ENCODE results near the gene TCF4. TPM values are rescaled to one million over a fixed set of nuclear protein-coding genes. Genes with fewer than 3 reads are reported as not detected.

Gene TCF4
- polyA plus RNA-seq, 1 experiment: 47.3 TPM

GRCh38 chr18:55444536-55444935, 143.5 kb downstream of the TCF4 start:
- H3K27me3 ChIP-seq (ENCODE audit: control insufficient read depth, insufficient read depth, low read length): no peaks in the 10 kb centered on the region
- DNase-seq (ENCODE audit: low read depth, low spot score): no peak
- CTCF ChIA-PET: no interaction called here

DNA sequence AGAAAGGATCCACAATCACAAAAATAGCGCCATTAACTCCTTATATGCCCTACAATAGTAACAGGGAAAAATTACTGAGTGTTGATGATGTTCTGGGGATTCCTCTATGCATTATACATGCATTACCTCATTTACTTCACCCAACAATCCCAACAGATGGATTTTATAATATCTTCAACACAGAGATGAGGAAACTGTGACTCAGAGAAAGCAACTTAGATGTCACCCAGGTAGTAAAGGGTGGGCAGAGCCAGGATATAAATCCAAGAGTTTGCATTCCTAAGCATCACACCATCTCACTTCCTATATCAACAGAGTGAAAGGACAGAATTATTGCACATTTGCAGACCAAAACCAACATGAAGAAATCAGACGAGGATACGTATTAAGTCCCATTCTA, 144.2 kb downstream of the TCF4 start:
- Histone ChIP-seq H3K9me3 (ENCODE audit: control insufficient read depth, insufficient read depth, low read length) (peaks cover 6% of the 10 kb centered on the region; the same call in 1 of the 2 replicates), H3K27ac (ENCODE audit: low read depth, low read length) (no peak overlapping the region), H3K27me3 (ENCODE audit: control insufficient read depth, insufficient read depth, low read length) (no peaks in the 10 kb centered on the region), H3K4me3 (ENCODE audit: low read depth, low read length) (no peak overlapping the region)
- no peak for DNase-seq (ENCODE audit: low read depth, low spot score)
- CTCF ChIA-PET: interaction anchor here (2.1 kb wide), 1 partner anchor 28 kb away, joined by 9 read pairs; no protein-coding TSS in a partner anchor
- no peak for TF ChIP-seq CTCF (IDR thresholded peaks at IDR 0.05; ENCODE audit: low read depth, low read length)
- POLR2A ChIA-PET: no interaction called here

More at GRCh38 chr18:55444536-55444935, 143.5 kb downstream of the TCF4 start:
- Histone ChIP-seq H3K4me3 (ENCODE audit: low read depth, low read length) (no peak overlapping the region), H3K9me3 (ENCODE audit: control insufficient read depth, insufficient read depth, low read length) (peaks cover 6% of the 10 kb centered on the region; the same call in 1 of the 2 replicates), H3K27ac (ENCODE audit: low read depth, low read length) (no peak overlapping the region)
- no peak for TF ChIP-seq CTCF (IDR thresholded peaks at IDR 0.05; ENCODE audit: low read depth, low read length)
- POLR2A ChIA-PET: no interaction called here

- DNase-seq (ENCODE audit: low read depth, low spot score): no peak
- POLR2A ChIA-PET: no interaction called here
- CTCF ChIA-PET: interaction anchor here (1.3 to 2.1 kb wide), 2 partner anchors 27 to 99 kb away, joined by 4 to 9 read pairs; no protein-coding TSS in a partner anchor
- Histone ChIP-seq H3K9me3 (ENCODE audit: control insufficient read depth, insufficient read depth, low read length) (peaks cover 6% of the 10 kb centered on the region; the same call in 1 of the 2 replicates), H3K4me3 (ENCODE audit: low read depth, low read length) (no peak overlapping the region), H3K27me3 (ENCODE audit: control insufficient read depth, insufficient read depth, low read length) (no peaks in the 10 kb centered on the region), H3K27ac (ENCODE audit: low read depth, low read length) (no peak overlapping the region)
- TF ChIP-seq CTCF (IDR thresholded peaks at IDR 0.05; ENCODE audit: low read depth, low read length): no peak
Observed at GRCh38 chr18:55442561-55442960, 145.4 kb downstream of the TCF4 start.

- DNase-seq (ENCODE audit: low read depth, low spot score): no peak
- POLR2A ChIA-PET: interaction anchor here (1.1 kb wide), 1 partner anchor 119 kb away, joined by 7 read pairs; no protein-coding TSS in a partner anchor
- Histone ChIP-seq H3K9me3 (ENCODE audit: control insufficient read depth, insufficient read depth, low read length) (peaks cover 4% of the 10 kb centered on the region; the same call in 1 of the 2 replicates), H3K27me3 (ENCODE audit: control insufficient read depth, insufficient read depth, low read length) (no peaks in the 10 kb centered on the region), H3K4me3 (ENCODE audit: low read depth, low read length) (no peak overlapping the region), H3K27ac (ENCODE audit: low read depth, low read length) (no peak overlapping the region)
- TF ChIP-seq CTCF (IDR thresholded peaks at IDR 0.05; ENCODE audit: low read depth, low read length): no peak
- CTCF ChIA-PET: interaction anchor here (0.7 kb wide), 1 partner anchor 69 kb away, joined by 3 read pairs; no protein-coding TSS in a partner anchor
Observed at GRCh38 chr18:55440988-55441387, 147.0 kb downstream of the TCF4 start.

DNA sequence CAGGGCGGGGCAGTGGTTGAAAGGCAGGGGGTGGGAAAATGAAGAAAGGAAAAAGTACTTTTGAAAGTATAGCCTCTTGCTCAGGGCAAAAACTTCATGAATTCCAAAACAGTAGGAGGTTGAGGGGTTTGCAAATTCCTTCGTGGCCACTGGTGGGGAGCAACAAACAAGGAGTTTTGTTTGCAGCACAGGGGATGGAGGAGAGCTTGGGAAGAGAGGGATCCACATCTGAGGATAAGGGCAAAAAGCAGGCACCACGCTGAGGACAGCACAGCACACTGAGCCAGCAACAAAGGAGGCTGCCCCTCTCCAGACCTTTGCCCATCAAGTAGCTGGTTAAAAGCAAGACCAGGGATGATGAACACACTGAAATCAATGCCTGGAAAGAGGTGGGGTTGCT, 148.9 kb downstream of the TCF4 start:
- TF ChIP-seq CTCF (IDR thresholded peaks at IDR 0.05; ENCODE audit: low read depth, low read length): no peak
- ChIA-PET CTCF (interaction anchor here (0.6 to 1.6 kb wide), 2 partner anchors 14 to 24 kb away, joined by 3 to 4 read pairs; no protein-coding TSS in a partner anchor), POLR2A (no interaction called here)
- Histone ChIP-seq H3K4me3 (ENCODE audit: low read depth, low read length) (no peak overlapping the region), H3K27me3 (ENCODE audit: control insufficient read depth, insufficient read depth, low read length) (no peaks in the 10 kb centered on the region), H3K27ac (ENCODE audit: low read depth, low read length) (no peak overlapping the region), H3K9me3 (ENCODE audit: control insufficient read depth, insufficient read depth, low read length) (no peaks in the 10 kb centered on the region)
- no peak for DNase-seq (ENCODE audit: low read depth, low spot score)

Data from AG04450 (cell line).